ENCODE results near the gene PCDHA1.

DNA sequence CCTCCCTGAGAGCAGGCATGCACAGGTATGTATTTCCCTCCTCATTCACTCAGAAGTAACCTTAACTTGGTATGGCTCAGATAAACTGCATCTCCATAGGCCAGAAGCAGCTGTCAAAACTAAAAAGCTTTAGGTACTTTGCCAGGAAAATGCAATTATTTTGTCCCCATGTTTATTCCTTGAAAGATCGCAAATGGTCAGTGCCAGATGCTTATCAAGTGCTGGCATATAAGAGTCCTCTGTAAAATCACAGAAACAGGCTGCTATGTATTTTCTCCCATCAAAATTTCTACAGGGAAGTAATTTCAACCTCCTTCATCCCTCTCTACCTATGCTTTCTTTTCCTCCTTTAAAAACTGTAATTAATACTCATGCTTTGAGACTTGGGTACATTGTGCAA lies 193.0 kb downstream of the PCDHA1 start:
- TF ChIP-seq POLR2A (IDR thresholded peaks at IDR 0.05) (no peak), CTCF (IDR thresholded peaks at IDR 0.05) (no peak)

Measured in uterus (tissue), 2 donors.